OCI-LY1 (cell line): ENCODE data around the gene GTF3A.

ENCODE experiments used
- H2AFZ ChIP-seq: fragments of 200-600 bp; sonication (generic), shearing (Covaris generic); 2 replicates; pipeline ENCODE4 v1.6.0; 2014; ENCODE audit warnings: antibody characterized with exemption, mild to moderate bottlenecking, low read length
- H3F3A ChIP-seq: fragments of 200-600 bp; sonication (generic), shearing (Covaris generic); 2 replicates; pipeline ENCODE4 v1.6.0; 2014; ENCODE audit warnings: mild to moderate bottlenecking, antibody characterized with exemption, low read length, moderate library complexity; ENCODE audit not compliant: insufficient read depth
- H3K27ac ChIP-seq: fragments of 200-600 bp; sonication (generic); 2 replicates; pipeline ENCODE4 v1.5.1; 2014; ENCODE audit warnings: low read length, mixed run types, mild to moderate bottlenecking, low read depth; ENCODE audit not compliant: poor library complexity, severe bottlenecking
- H3K27me3 ChIP-seq: fragments of 200-600 bp; sonication (generic); 2 replicates; pipeline ENCODE4 v1.6.0; 2014; ENCODE audit warnings: antibody characterized with exemption, mild to moderate bottlenecking, low read length, moderate library complexity; ENCODE audit not compliant: insufficient read depth
- H3K36me3 ChIP-seq: fragments of 200-600 bp; sonication (generic); 2 replicates; pipeline ENCODE4 v1.6.1; 2014; ENCODE audit warnings: mild to moderate bottlenecking, antibody characterized with exemption, low read length, moderate library complexity, mixed read lengths; ENCODE audit not compliant: insufficient read depth
- H3K4me1 ChIP-seq: fragments of 200-600 bp; sonication (generic); 2 replicates; pipeline ENCODE4 v1.5.1; 2014; ENCODE audit warnings: mild to moderate bottlenecking, low read length, moderate library complexity; ENCODE audit not compliant: insufficient read depth, severe bottlenecking
- H3K4me2 ChIP-seq: fragments of 200-600 bp; sonication (generic), shearing (Covaris generic); 2 replicates; pipeline ENCODE4 v1.6.1; 2014; ENCODE audit warnings: low read length
- H3K4me3 ChIP-seq: fragments of 200-600 bp; sonication (generic); 2 replicates; pipeline ENCODE4 v1.5.1; 2014; ENCODE audit warnings: low read length, low read depth, mild to moderate bottlenecking, mixed read lengths; ENCODE audit not compliant: poor library complexity, severe bottlenecking
- H3K79me2 ChIP-seq: fragments of 200-600 bp; shearing (Covaris generic); 2 replicates; pipeline ENCODE4 v1.6.1; 2016; ENCODE audit warnings: mixed run types, low read length, mixed read lengths; ENCODE audit not compliant: insufficient read depth
- H3K9ac ChIP-seq: fragments of 200-600 bp; sonication (generic), shearing (Covaris generic); 2 replicates; pipeline ENCODE4 v1.6.1; 2014; ENCODE audit warnings: mild to moderate bottlenecking, low read length, mixed read lengths
- H3K9me2 ChIP-seq: fragments of 200-600 bp; sonication (generic), shearing (Covaris generic); 2 replicates; pipeline ENCODE4 v1.6.1; 2014; ENCODE audit warnings: low read depth, mild to moderate bottlenecking, low read length, mixed read lengths
- H3K9me3 ChIP-seq: fragments of 200-600 bp; shearing (Covaris generic); 2 replicates; pipeline ENCODE4 v1.6.1; 2014; ENCODE audit warnings: low read length, mixed read lengths
- H4K20me1 ChIP-seq: fragments of 200-600 bp; sonication (generic), shearing (Covaris generic); 2 replicates; pipeline ENCODE4 v1.6.0; 2016; ENCODE audit warnings: mild to moderate bottlenecking, low read length; ENCODE audit not compliant: insufficient read depth
- EZH2 ChIP-seq: fragments of 200-600 bp; sonication (generic), shearing (Covaris generic); IDR thresholded peaks from 2 replicates; pipeline ENCODE4 v1.8.0; 2017; ENCODE audit warnings: borderline replicate concordance, mixed run types, mild to moderate bottlenecking, antibody characterized with exemption, low read length, moderate library complexity, mixed read lengths
- TF ChIP-seq, protein P1 (sequence below): fragments of 200-600 bp; sonication (generic), shearing (Covaris generic); IDR thresholded peaks from 2 replicates; pipeline ENCODE4 v1.5.1; 2017; ENCODE audit warnings: mild to moderate bottlenecking, antibody characterized with exemption, low read length, moderate library complexity, mixed read lengths

GTF3A gene

GRCh38 chr13:27383104-27383921 lies 41.1 kb upstream of the GTF3A start:
- Histone ChIP-seq H3K36me3 (no peaks in the 10 kb centered on the region), H3K27ac (no peak overlapping the region), H3K4me3 (no peak overlapping the region), H3K27me3 (peaks cover 9% of the 10 kb centered on the region; the same call in 1 of the 2 replicates), H2AFZ (no peak overlapping the region), H3K4me2 (no peak overlapping the region), H3K9me2 (no peaks in the 10 kb centered on the region), H3K9ac (no peak overlapping the region), H3K79me2 (no peaks in the 10 kb centered on the region), H4K20me1 (no peaks in the 10 kb centered on the region), H3K4me1 (no peaks in the 10 kb centered on the region), H3F3A (no peaks in the 10 kb centered on the region), H3K9me3 (no peaks in the 10 kb centered on the region)
- no peak for TF ChIP-seq EZH2
- TF ChIP-seq, protein P1, sequence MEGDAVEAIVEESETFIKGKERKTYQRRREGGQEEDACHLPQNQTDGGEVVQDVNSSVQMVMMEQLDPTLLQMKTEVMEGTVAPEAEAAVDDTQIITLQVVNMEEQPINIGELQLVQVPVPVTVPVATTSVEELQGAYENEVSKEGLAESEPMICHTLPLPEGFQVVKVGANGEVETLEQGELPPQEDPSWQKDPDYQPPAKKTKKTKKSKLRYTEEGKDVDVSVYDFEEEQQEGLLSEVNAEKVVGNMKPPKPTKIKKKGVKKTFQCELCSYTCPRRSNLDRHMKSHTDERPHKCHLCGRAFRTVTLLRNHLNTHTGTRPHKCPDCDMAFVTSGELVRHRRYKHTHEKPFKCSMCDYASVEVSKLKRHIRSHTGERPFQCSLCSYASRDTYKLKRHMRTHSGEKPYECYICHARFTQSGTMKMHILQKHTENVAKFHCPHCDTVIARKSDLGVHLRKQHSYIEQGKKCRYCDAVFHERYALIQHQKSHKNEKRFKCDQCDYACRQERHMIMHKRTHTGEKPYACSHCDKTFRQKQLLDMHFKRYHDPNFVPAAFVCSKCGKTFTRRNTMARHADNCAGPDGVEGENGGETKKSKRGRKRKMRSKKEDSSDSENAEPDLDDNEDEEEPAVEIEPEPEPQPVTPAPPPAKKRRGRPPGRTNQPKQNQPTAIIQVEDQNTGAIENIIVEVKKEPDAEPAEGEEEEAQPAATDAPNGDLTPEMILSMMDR = no peak

DNA sequence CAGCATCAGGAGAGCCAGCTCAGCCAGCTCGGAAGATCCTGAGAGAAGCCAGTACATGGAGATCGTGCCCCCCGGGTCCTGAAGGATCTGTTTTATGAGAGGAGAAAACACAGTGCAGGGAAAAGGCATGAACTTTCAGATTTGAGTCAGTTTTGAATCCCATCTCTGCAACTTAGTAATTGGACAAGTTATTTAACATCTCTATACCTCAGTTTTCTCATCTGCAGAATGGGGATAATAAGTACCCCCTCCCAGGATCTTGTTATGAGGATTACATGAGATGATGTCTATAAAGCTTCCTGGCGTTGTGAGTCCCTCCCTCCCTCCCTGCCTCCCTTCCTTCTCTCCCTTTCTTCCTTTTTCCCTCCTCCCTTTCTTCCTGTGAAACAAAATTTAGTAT lies 40.1 kb upstream of the GTF3A start:
- Histone ChIP-seq H4K20me1 (no peaks in the 10 kb centered on the region), H3F3A (no peaks in the 10 kb centered on the region), H3K27me3 (peaks cover 9% of the 10 kb centered on the region; the same call in 1 of the 2 replicates), H3K4me2 (no peak overlapping the region), H3K36me3 (no peaks in the 10 kb centered on the region), H2AFZ (no peak overlapping the region), H3K27ac (no peak overlapping the region), H3K4me3 (no peak overlapping the region), H3K79me2 (no peaks in the 10 kb centered on the region), H3K9ac (no peak overlapping the region), H3K9me2 (no peaks in the 10 kb centered on the region), H3K4me1 (no peaks in the 10 kb centered on the region), H3K9me3 (no peaks in the 10 kb centered on the region)
- TF ChIP-seq, protein P1 = no peak
- no peak for TF ChIP-seq EZH2

GRCh38 chr13:27388241-27388640 lies 36.2 kb upstream of the GTF3A start:
- no peaks in the 10 kb centered on the region for H3F3A ChIP-seq
- H3K4me1 ChIP-seq = no peaks in the 10 kb centered on the region
- H3K36me3 ChIP-seq = no peaks in the 10 kb centered on the region
- no peak overlapping the region for H2AFZ ChIP-seq
- H3K27me3 ChIP-seq = peaks cover 8% of the 10 kb centered on the region; the same call in 1 of the 2 replicates
- H3K9ac ChIP-seq = no peak overlapping the region
- no peak overlapping the region for H3K4me3 ChIP-seq
- H3K9me2 ChIP-seq = no peaks in the 10 kb centered on the region
- no peaks in the 10 kb centered on the region for H3K79me2 ChIP-seq
- no peaks in the 10 kb centered on the region for H4K20me1 ChIP-seq
- TF ChIP-seq EZH2 = no peak
- TF ChIP-seq, protein P1 = no peak
- H3K27ac ChIP-seq = no peak overlapping the region
- H3K4me2 ChIP-seq = no peak overlapping the region
- no peaks in the 10 kb centered on the region for H3K9me3 ChIP-seq
